Transverse colon (tissue), 4 donors: ENCODE data around the gene TM4SF4. TPM values are rescaled to one million over a fixed set of nuclear protein-coding genes. Genes with fewer than 3 reads are reported as not detected.

Experiments used
- DNase-seq: peaks from one replicate; pipeline ENCODE4 v3.0.0-alpha.2; 2019
- H3K27ac ChIP-seq, 4 donors: fragments of 200-600 bp; sonication (generic); 2 replicates each; pipeline ENCODE4 v1.5.1; 2016 to 2018; ENCODE audit warnings: inconsistent platforms in 4 of 4
- H3K27me3 ChIP-seq: fragments of 200-600 bp; sonication (generic); 2 replicates; pipeline ENCODE4 v1.5.1; 2017; ENCODE audit warnings: inconsistent platforms
- H3K36me3 ChIP-seq, 4 donors: fragments of 200-600 bp; sonication (generic); 2 replicates each; pipeline ENCODE4 v1.5.1; 2017 to 2019; ENCODE audit warnings: inconsistent platforms in 4 of 4
- H3K4me1 ChIP-seq, 4 donors: fragments of 200-600 bp; sonication (generic); 2 replicates each; pipeline ENCODE4 v1.5.1; 2017 to 2020; ENCODE audit warnings: inconsistent platforms in 4 of 4
- H3K4me3 ChIP-seq, 4 donors: fragments of 200-600 bp; sonication (generic); 1 replicate in 1 of 4; 2 replicates in 3 of 4; pipeline versions ENCODE4 v1.5.1 to v1.6.1; 2017 to 2019; ENCODE audit warnings: inconsistent platforms in 4 of 4
- H3K9me3 ChIP-seq, 2 donors: fragments of 200-600 bp; sonication (generic); 2 replicates each; pipeline ENCODE4 v1.5.1; 2017 to 2019; ENCODE audit warnings: inconsistent platforms in 2 of 2
- CTCF ChIP-seq, 5 experiments: fragments of 200-600 bp in 3 of 5; fragments of 450-650 bp in 2 of 5; sonication (generic) in 3 of 5; IDR thresholded peaks; 1 replicate in 2 of 5; 2 replicates in 3 of 5; pipeline ENCODE4 v1.5.1; 2016 to 2017; ENCODE audit warnings: antibody characterized with exemption in 5 of 5, inconsistent platforms in 3 of 5, mild to moderate bottlenecking in 2 of 5, moderate library complexity in 1 of 5
- EP300 ChIP-seq: sonication (generic); formaldehyde crosslinking; IDR thresholded peaks from one replicate; pipeline ENCODE4 v1.6.1; 2017; ENCODE audit warnings: antibody characterized with exemption, low read depth
- POLR2A ChIP-seq: fragments of 450-650 bp; IDR thresholded peaks from one replicate; pipeline ENCODE4 v1.6.1; 2016; ENCODE audit warnings: antibody characterized with exemption, mild to moderate bottlenecking, moderate library complexity
- POLR2AphosphoS5 ChIP-seq, 3 donors: sonication (generic); formaldehyde crosslinking; IDR thresholded peaks; one replicate each; pipeline ENCODE4 v1.6.1; 2016; ENCODE audit warnings: antibody characterized with exemption in 3 of 3
- WGBS, 2 donors: methylation state at CpG; one replicate each; pipeline ENCODE4 v1.1.5; 2018; ENCODE audit warnings: low coverage in 1 of 2; 5-methylcytosine and 5-hydroxymethylcytosine counted together
- in situ Hi-C, 4 donors: fragments of 200-750 bp; cut with MboI; loops; one replicate each; pipeline versions ENCODE4 v1.15.0 to v1.15.1; 2017; ENCODE audit warnings: low sequenced_read_pairs in 3 of 4, low pct_ligation_motif_present in 1 of 4, low pct_unique_long_range_greater_than_20kb in 1 of 4
- intact Hi-C: fragments of 100-400 bp; cut with DNase I; formaldehyde crosslinking; loops from one replicate; pipeline ENCODE4 v1.15.1; 2023; ENCODE audit warnings: low total_unique reads
- total RNA-seq, 4 donors: library from RNA; depleted of rRNA; stranded (reverse); fragments of >200 nt; gene quantifications; one replicate each; pipeline ENCODE4 v1.1.0, GENCODE V29; 2016

Gene TM4SF4
- total RNA-seq, 4 donors from 2014 or later: 0.95 to 3.1 TPM; not detected in 2

- H3K27me3 ChIP-seq: no peaks in the 10 kb centered on the region
- no peaks in the 10 kb centered on the region for H3K9me3 ChIP-seq
- no peak overlapping the region for H3K4me3 ChIP-seq
- TF ChIP-seq EP300 (no peak), POLR2AphosphoS5 (IDR thresholded peaks at IDR 0.05) (peak in 1 of 3 donors; percentile 11)
- intact Hi-C loops (no loop called here), in situ Hi-C loops (no loop called here)
- peak overlapping the region in 2 of 4 donors; percentile 45 to 57 for H3K27ac ChIP-seq
- H3K36me3 ChIP-seq: no peaks in the 10 kb centered on the region
- DNase-seq: peak; percentile 13
- H3K4me1 ChIP-seq: peaks cover 0 to 14% (median 0%) of the 10 kb centered on the region in 4 donors
These were observed 36.8 kb upstream of the TM4SF4 start for GRCh38 chr3:149437710-149438109.

- TF ChIP-seq EP300 (no peak), POLR2A (no peak), POLR2AphosphoS5 (IDR thresholded peaks at IDR 0.05) (no peak), CTCF (IDR thresholded peaks at IDR 0.05) (no peak)
- Histone ChIP-seq H3K4me3 (no peak overlapping the region), H3K36me3 (no peaks in the 10 kb centered on the region), H3K4me1 (peaks cover 0 to 14% (median 0%) of the 10 kb centered on the region in 4 donors), H3K27ac (no peak overlapping the region), H3K9me3 (no peaks in the 10 kb centered on the region), H3K27me3 (no peaks in the 10 kb centered on the region)
- DNase-seq: no peak
- intact Hi-C loops (no loop called here), in situ Hi-C loops (no loop called here)
These were observed 35.5 kb upstream of the TM4SF4 start for GRCh38 chr3:149438981-149439380.

GRCh38 chr3:149441642-149442041 lies 32.9 kb upstream of the TM4SF4 start:
- intact Hi-C loops: no loop called here
- H3K4me3 ChIP-seq: no peak overlapping the region
- H3K4me1 ChIP-seq: peaks cover 0 to 11% (median 0%) of the 10 kb centered on the region in 4 donors
- no peaks in the 10 kb centered on the region for H3K27me3 ChIP-seq
- no peaks in the 10 kb centered on the region for H3K9me3 ChIP-seq
- in situ Hi-C loops: no loop called here
- TF ChIP-seq CTCF (IDR thresholded peaks at IDR 0.05): no peak
- TF ChIP-seq EP300: no peak
- TF ChIP-seq POLR2AphosphoS5 (IDR thresholded peaks at IDR 0.05): no peak
- no peak for TF ChIP-seq POLR2A
- WGBS, 2 donors: 91 to 100% methylated on average over 1 of the region's 1 CpG
- no peak overlapping the region for H3K27ac ChIP-seq
- no peak for DNase-seq
- H3K36me3 ChIP-seq: no peaks in the 10 kb centered on the region

GRCh38 chr3:149442043-149442442 lies 32.5 kb upstream of the TM4SF4 start:
- no peaks in the 10 kb centered on the region for H3K27me3 ChIP-seq
- whole genome bisulfite sequencing, 2 donors: 22 to 57% methylated on average over 1 of the region's 1 CpG
- no peaks in the 10 kb centered on the region for H3K36me3 ChIP-seq
- intact Hi-C loops: no loop called here
- H3K4me3 ChIP-seq: no peak overlapping the region
- H3K4me1 ChIP-seq: peaks cover 0 to 8% (median 0%) of the 10 kb centered on the region in 4 donors
- no peak for DNase-seq
- H3K9me3 ChIP-seq: no peaks in the 10 kb centered on the region
- TF ChIP-seq POLR2AphosphoS5 (IDR thresholded peaks at IDR 0.05): no peak
- no peak for TF ChIP-seq POLR2A
- no peak for TF ChIP-seq EP300
- TF ChIP-seq CTCF (IDR thresholded peaks at IDR 0.05): no peak
- in situ Hi-C loops: no loop called here
- no peak overlapping the region for H3K27ac ChIP-seq

- intact Hi-C loops: no loop called here
These were observed 31.5 kb upstream of the TM4SF4 start for GRCh38 chr3:149442851-149443544.

More at GRCh38 chr3:149442851-149443544, 31.5 kb upstream of the TM4SF4 start:
- peaks cover 0 to 8% (median 0%) of the 10 kb centered on the region in 4 donors for H3K4me1 ChIP-seq
- no peak for DNase-seq
- WGBS, 2 donors: 55 to 65% methylated on average over 4 of the region's 4 CpGs
- H3K36me3 ChIP-seq: no peaks in the 10 kb centered on the region
- H3K27ac ChIP-seq: no peak overlapping the region
- H3K9me3 ChIP-seq: no peaks in the 10 kb centered on the region
- in situ Hi-C loops: no loop called here
- no peak for TF ChIP-seq CTCF (IDR thresholded peaks at IDR 0.05)
- no peak for TF ChIP-seq POLR2AphosphoS5 (IDR thresholded peaks at IDR 0.05)
- TF ChIP-seq POLR2A: no peak
- no peak for TF ChIP-seq EP300
- H3K4me3 ChIP-seq: no peak overlapping the region
- no peaks in the 10 kb centered on the region for H3K27me3 ChIP-seq
